ENCODE data around the gene ARID1A. TPM values are rescaled to one million over a fixed set of nuclear protein-coding genes. Genes with fewer than 3 reads are reported as not detected.

ARID1A gene
- polyA plus RNA-seq, 1 donor (not counting 4 experiments of a cell fraction or from before 2014, with no cell fraction given) = 10.2 TPM

DNA sequence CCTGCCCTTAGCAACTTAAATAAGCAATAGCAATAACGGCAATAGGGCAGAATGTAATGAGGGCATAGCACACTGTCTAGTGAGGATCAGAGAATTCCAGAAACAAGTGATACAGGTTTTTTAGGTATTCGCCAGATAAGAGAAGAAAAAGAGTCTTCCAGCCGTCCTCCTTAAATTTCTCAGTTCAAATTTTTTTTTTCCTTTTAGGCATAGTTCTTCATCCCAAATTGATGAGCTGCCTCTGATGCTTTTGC lies 93.7 kb downstream of the ARID1A start:
- Histone ChIP-seq H3K4me1 (ENCODE audit: control insufficient read depth, extremely low read depth, insufficient read depth, low read length) (peaks cover 28% of the 10 kb centered on the region), H2AFZ (ENCODE audit: control insufficient read depth, low read length) (no peak overlapping the region), H4K20me1 (ENCODE audit: control insufficient read depth, extremely low read depth, insufficient read depth, low read length) (no peaks in the 10 kb centered on the region), H3K9ac (ENCODE audit: control insufficient read depth, extremely low read depth, insufficient read depth, low read length) (no peak overlapping the region), H3K4me2 (ENCODE audit: control insufficient read depth, extremely low read depth, insufficient read depth, low read depth, low read length) (no peak overlapping the region), H3K36me3 (ENCODE audit: control insufficient read depth in 2 of 2, extremely low read depth in 1 of 2, insufficient read depth in 2 of 2, low read length in 2 of 2) (peaks cover 6 to 11% of the 10 kb centered on the region in 2 experiments), H3K27ac (ENCODE audit: control insufficient read depth, insufficient read depth, low read length) (no peak overlapping the region), H3K79me2 (ENCODE audit: control insufficient read depth, insufficient read depth, low read length) (peaks cover 1% of the 10 kb centered on the region), H3K27me3 (ENCODE audit: control insufficient read depth, extremely low read depth, insufficient read depth, low read length) (no peaks in the 10 kb centered on the region), H3K4me3 (ENCODE audit: control insufficient read depth in 2 of 3, extremely low read depth in 1 of 3, insufficient read depth in 2 of 3, low read depth in 1 of 3, low read length in 3 of 3) (no peak overlapping the region), H3K9me1 (ENCODE audit: control insufficient read depth, extremely low read depth, insufficient read depth, low read length) (no peaks in the 10 kb centered on the region), H3K9me3 (ENCODE audit: control insufficient read depth, low read depth, low read length) (no peaks in the 10 kb centered on the region)
- dilution Hi-C loops (cut with MboI; ENCODE audit: extremely low pct_ligation_motif_present, low sequenced_read_pairs) = no loop called here
- DNase-seq (ENCODE audit: low read depth, low spot score) (no peak), FAIRE-seq (no peak)
- TF ChIP-seq, protein P1, sequence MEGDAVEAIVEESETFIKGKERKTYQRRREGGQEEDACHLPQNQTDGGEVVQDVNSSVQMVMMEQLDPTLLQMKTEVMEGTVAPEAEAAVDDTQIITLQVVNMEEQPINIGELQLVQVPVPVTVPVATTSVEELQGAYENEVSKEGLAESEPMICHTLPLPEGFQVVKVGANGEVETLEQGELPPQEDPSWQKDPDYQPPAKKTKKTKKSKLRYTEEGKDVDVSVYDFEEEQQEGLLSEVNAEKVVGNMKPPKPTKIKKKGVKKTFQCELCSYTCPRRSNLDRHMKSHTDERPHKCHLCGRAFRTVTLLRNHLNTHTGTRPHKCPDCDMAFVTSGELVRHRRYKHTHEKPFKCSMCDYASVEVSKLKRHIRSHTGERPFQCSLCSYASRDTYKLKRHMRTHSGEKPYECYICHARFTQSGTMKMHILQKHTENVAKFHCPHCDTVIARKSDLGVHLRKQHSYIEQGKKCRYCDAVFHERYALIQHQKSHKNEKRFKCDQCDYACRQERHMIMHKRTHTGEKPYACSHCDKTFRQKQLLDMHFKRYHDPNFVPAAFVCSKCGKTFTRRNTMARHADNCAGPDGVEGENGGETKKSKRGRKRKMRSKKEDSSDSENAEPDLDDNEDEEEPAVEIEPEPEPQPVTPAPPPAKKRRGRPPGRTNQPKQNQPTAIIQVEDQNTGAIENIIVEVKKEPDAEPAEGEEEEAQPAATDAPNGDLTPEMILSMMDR (optimal IDR thresholded peaks at IDR 0.05 in 1 of 3, IDR thresholded peaks at IDR 0.05 in 1 of 3, conservative IDR thresholded peaks at IDR 0.05 in 1 of 3; ENCODE audit: extremely low read depth in 1 of 3, insufficient read depth in 2 of 3, low read length in 3 of 3) = no peak
- no peak for TF ChIP-seq EZH2 (IDR thresholded peaks at IDR 0.05; ENCODE audit: low read length)

DNA sequence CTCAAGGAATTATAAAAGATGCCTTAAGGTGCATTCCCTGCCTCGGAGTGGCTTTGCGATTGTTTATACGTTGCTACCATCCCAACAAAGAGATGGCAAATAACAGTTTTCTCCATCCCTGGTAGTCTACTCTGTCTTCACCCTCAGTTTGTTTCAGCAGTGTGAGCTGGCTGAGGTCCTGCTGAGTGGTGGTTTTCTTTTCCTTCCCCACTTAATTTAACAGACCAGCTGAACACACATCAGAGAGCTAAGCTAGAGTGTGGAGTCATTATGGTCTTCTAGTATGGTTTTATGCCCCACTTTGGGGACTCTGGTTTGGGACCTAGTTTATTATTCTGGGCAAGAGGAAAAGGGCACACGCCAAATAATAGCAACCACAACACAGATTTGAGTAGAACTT lies 94.1 kb downstream of the ARID1A start:
- dilution Hi-C loops (cut with MboI; ENCODE audit: extremely low pct_ligation_motif_present, low sequenced_read_pairs) = no loop called here
- DNase-seq (ENCODE audit: low read depth, low spot score) (no peak), FAIRE-seq (no peak)
- Histone ChIP-seq H3K79me2 (ENCODE audit: control insufficient read depth, insufficient read depth, low read length) (peaks cover 1% of the 10 kb centered on the region), H3K36me3 (ENCODE audit: control insufficient read depth in 2 of 2, extremely low read depth in 1 of 2, insufficient read depth in 2 of 2, low read length in 2 of 2) (peaks cover 8 to 15% of the 10 kb centered on the region in 2 experiments), H3K9ac (ENCODE audit: control insufficient read depth, extremely low read depth, insufficient read depth, low read length) (no peak overlapping the region), H3K27me3 (ENCODE audit: control insufficient read depth, extremely low read depth, insufficient read depth, low read length) (no peaks in the 10 kb centered on the region), H3K4me3 (ENCODE audit: control insufficient read depth in 2 of 3, extremely low read depth in 1 of 3, insufficient read depth in 2 of 3, low read depth in 1 of 3, low read length in 3 of 3) (no peak overlapping the region), H3K9me1 (ENCODE audit: control insufficient read depth, extremely low read depth, insufficient read depth, low read length) (no peaks in the 10 kb centered on the region), H2AFZ (ENCODE audit: control insufficient read depth, low read length) (no peak overlapping the region), H3K4me2 (ENCODE audit: control insufficient read depth, extremely low read depth, insufficient read depth, low read depth, low read length) (no peak overlapping the region), H4K20me1 (ENCODE audit: control insufficient read depth, extremely low read depth, insufficient read depth, low read length) (no peaks in the 10 kb centered on the region), H3K9me3 (ENCODE audit: control insufficient read depth, low read depth, low read length) (no peaks in the 10 kb centered on the region), H3K4me1 (ENCODE audit: control insufficient read depth, extremely low read depth, insufficient read depth, low read length) (peaks cover 28% of the 10 kb centered on the region), H3K27ac (ENCODE audit: control insufficient read depth, insufficient read depth, low read length) (no peak overlapping the region)
- TF ChIP-seq, protein P1 (optimal IDR thresholded peaks at IDR 0.05 in 1 of 3, IDR thresholded peaks at IDR 0.05 in 1 of 3, conservative IDR thresholded peaks at IDR 0.05 in 1 of 3; ENCODE audit: extremely low read depth in 1 of 3, insufficient read depth in 2 of 3, low read length in 3 of 3) = no peak
- no peak for TF ChIP-seq EZH2 (IDR thresholded peaks at IDR 0.05; ENCODE audit: low read length)

Data from keratinocyte (primary cell).